ENCODE measurements around the gene ANKRD7.
"Not testable (repeated sequence)": the region's sequence is repeated elsewhere in the genome, so short reads cannot be mapped to it uniquely, and the experiment has no call there.

The ANKRD7 gene

GRCh38 chr7:118219157-118219512, 5.4 kb upstream of the ANKRD7 start:
- H3K27ac ChIP-seq, result no peak overlapping the region
- H4K20me1 ChIP-seq, result no peaks in the 10 kb centered on the region
- peaks cover 0 to under 1% (median 0%) of the 10 kb centered on the region in 10 experiments; a peak in 1 of 20 replicates for H3K4me1 ChIP-seq
- no peaks in the 10 kb centered on the region for H3K36me3 ChIP-seq
- no peak overlapping the region for H3K9ac ChIP-seq
- no peak for TF ChIP-seq Cebpa-rat (IDR thresholded peaks at IDR 0.05)
- H3K4me2 ChIP-seq, result no peak overlapping the region
- H3K9me3 ChIP-seq (replicated peaks in 1 of 11), result peaks cover 0 to 2% (median 0%) of the 10 kb centered on the region in 11 experiments; a peak in 2 of 22 replicates
- H3K27me3 ChIP-seq, result no peaks in the 10 kb centered on the region
- no peak overlapping the region for H3K4me3 ChIP-seq

DNA sequence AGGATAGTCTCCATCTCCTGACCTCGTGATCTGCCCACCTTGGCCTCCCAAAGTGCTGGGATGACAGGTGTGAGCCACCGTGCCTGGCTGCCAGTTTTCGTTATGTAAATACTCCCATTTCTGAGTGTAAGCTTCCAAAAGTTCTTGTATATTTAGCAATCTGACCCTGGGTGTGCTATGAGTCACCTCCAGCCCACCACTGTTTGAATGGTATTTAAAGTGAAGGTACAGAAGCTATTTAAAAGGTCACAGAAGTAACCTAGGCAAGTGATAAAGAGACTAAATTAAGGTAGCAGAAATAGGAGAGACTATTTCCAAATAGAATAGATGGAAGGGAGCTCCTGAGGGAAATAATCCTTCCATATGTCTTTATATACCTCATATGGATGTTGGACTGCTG, 3.9 kb upstream of the ANKRD7 start:
- no peaks in the 10 kb centered on the region for H3K36me3 ChIP-seq
- no peaks in the 10 kb centered on the region for H3K4me1 ChIP-seq
- H3K9ac ChIP-seq, result no peak overlapping the region
- no peaks in the 10 kb centered on the region for H3K27me3 ChIP-seq
- H3K4me3 ChIP-seq, result no peak overlapping the region
- no peak overlapping the region for H3K4me2 ChIP-seq
- no peak for TF ChIP-seq Cebpa-rat (IDR thresholded peaks at IDR 0.05)
- no peaks in the 10 kb centered on the region for H4K20me1 ChIP-seq
- no peaks in the 10 kb centered on the region for H3K9me3 ChIP-seq (replicated peaks in 1 of 11)
- H3K27ac ChIP-seq, result no peak overlapping the region

GRCh38 chr7:118222591-118222990, 1.9 kb upstream of the ANKRD7 start:
- Histone ChIP-seq H3K36me3 (no peaks in the 10 kb centered on the region), H3K27ac (no peak overlapping the region), H4K20me1 (no peaks in the 10 kb centered on the region), H3K4me1 (no peaks in the 10 kb centered on the region), H3K27me3 (no peaks in the 10 kb centered on the region), H3K9ac (no peak overlapping the region), H3K9me3 (replicated peaks in 1 of 11) (no peaks in the 10 kb centered on the region), H3K4me2 (no peak overlapping the region), H3K4me3 (no peak overlapping the region)
- no peak for TF ChIP-seq Cebpa-rat (IDR thresholded peaks at IDR 0.05)

DNA sequence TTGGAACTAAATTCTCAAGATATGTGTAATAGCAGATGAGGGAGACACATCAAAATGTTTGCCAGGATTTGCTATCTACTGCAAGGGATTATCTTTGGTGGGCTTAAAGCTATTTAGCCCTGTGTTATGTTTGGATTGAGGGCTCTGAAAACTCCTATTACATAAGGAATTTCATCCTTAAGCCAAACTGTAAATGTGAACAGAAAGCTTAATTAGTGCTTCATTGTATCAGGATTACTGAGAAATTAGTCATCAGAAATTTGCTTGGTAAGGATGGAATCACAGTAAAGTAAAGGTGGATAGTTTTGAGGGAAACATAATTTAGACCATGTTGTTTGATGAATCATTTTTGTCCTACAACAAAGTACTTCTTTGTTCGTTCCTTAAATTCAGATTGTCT, 8.3 kb downstream of the ANKRD7 start:
- Histone ChIP-seq H3K27ac (no peak overlapping the region), H3K9me3 (replicated peaks in 1 of 11) (no peaks in the 10 kb centered on the region), H3K27me3 (no peaks in the 10 kb centered on the region), H3K9ac (no peak overlapping the region), H3K4me1 (no peaks in the 10 kb centered on the region), H4K20me1 (no peaks in the 10 kb centered on the region), H3K4me2 (no peak overlapping the region), H3K36me3 (no peaks in the 10 kb centered on the region), H3K4me3 (no peak overlapping the region)
- TF ChIP-seq Cebpa-rat (IDR thresholded peaks at IDR 0.05), result no peak

DNA sequence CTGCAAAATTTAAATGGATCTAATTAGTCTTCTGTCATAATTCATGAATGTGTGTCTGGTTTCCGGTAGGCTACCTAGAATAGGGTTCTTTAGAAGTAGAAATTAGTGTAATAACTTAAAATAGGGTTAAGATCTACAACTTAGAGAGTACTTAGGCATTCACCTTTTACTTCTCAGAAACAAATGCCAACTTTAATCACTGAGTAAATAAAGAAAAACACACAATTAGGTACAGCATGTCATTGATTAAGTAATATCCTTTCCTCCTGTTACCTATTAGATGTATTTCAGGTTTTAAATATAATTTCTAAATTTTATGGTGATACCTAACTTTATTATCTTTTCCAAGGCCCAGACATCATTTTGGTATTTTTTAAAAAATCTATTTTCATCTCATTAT, 9.3 kb downstream of the ANKRD7 start:
- Histone ChIP-seq H3K4me2 (no peak overlapping the region), H3K4me3 (no peak overlapping the region), H3K9me3 (replicated peaks in 1 of 11) (no peaks in the 10 kb centered on the region), H3K36me3 (no peaks in the 10 kb centered on the region), H3K27ac (no peak overlapping the region), H3K27me3 (no peaks in the 10 kb centered on the region), H3K9ac (no peak overlapping the region), H3K4me1 (no peaks in the 10 kb centered on the region), H4K20me1 (no peaks in the 10 kb centered on the region)
- TF ChIP-seq Cebpa-rat (IDR thresholded peaks at IDR 0.05), result no peak

- H3K4me3 ChIP-seq, result no peak overlapping the region
- no peaks in the 10 kb centered on the region for H3K9me3 ChIP-seq (replicated peaks in 1 of 11)
- TF ChIP-seq Cebpa-rat (IDR thresholded peaks at IDR 0.05), result no peak
- H3K4me1 ChIP-seq, result no peaks in the 10 kb centered on the region
- H3K27ac ChIP-seq, result no peak overlapping the region
- no peak overlapping the region for H3K9ac ChIP-seq
- H3K4me2 ChIP-seq, result no peak overlapping the region
- H4K20me1 ChIP-seq, result no peaks in the 10 kb centered on the region
- no peaks in the 10 kb centered on the region for H3K36me3 ChIP-seq
- no peaks in the 10 kb centered on the region for H3K27me3 ChIP-seq
These were observed 14.5 kb downstream of the ANKRD7 start for GRCh38 chr7:118239014-118239413.

DNA sequence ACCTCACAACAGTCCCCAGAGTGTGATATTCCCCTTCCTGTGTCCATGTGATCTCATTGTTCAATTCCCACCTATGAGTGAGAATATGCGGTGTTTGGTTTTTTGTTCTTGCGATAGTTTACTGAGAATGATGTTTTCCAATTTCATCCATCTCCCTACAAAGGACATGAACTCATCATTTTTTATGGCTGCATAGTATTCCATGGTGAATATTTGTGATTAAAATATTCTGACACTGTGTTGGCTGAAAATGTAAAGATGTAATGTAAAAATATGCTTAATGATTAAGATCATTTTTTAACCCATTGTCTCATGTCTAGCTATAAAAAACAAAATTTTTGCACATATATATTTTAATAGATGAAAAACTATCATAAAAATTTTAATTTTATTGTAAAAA, 15.8 kb downstream of the ANKRD7 start:
- H3K4me1 ChIP-seq; H4K20me1 ChIP-seq; H3K4me3 ChIP-seq; H3K36me3 ChIP-seq; H3K27ac ChIP-seq; H3K27me3 ChIP-seq; H3K4me2 ChIP-seq; H3K9me3 ChIP-seq (replicated peaks in 1 of 11); H3K9ac ChIP-seq: not testable (repeated sequence)

GRCh38 chr7:118243695-118244094, 19.2 kb downstream of the ANKRD7 start:
- no peak overlapping the region for H3K4me2 ChIP-seq
- TF ChIP-seq Cebpa-rat (IDR thresholded peaks at IDR 0.05), result no peak
- no peaks in the 10 kb centered on the region for H3K4me1 ChIP-seq

DNA sequence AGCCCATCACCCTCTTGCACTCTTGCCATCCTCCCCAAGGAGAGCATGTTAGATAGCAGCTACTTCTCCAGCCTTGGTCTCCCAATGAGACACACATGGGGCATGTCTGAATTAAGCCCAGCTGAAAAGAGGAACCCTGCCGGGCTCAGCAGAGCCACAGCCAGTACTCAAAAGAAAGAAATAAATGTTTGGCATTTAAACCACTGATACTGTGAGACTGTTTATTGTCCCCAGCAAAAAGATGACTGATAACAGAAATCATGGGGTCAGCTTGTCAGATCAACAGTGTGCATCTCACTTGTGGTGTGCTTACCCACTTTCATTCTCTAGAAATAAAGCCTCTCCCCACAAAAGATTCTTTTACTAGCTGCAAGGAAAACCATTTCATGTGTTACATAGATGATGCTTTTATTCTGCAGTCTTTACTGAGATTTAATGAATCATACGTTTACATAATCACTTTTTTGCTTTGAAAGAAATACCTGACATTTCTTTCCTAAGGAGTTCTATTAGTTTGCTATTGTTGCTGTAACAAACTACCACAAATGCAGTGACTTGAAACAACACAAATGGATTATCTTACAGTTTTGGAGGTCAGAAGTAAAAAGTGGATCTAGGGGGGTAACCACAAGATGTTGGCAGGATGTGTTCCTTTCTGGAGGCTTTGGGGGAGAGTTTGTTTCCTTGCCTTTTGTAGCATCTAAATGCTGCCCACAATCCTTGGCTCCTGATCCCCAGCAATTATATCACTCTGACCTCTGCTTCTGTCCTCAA, 20.9 kb downstream of the ANKRD7 start:
- H3K4me1 ChIP-seq, result no peaks in the 10 kb centered on the region
- H3K36me3 ChIP-seq, result no peaks in the 10 kb centered on the region
- H3K27me3 ChIP-seq, result no peaks in the 10 kb centered on the region
- no peak overlapping the region for H3K27ac ChIP-seq
- no peak overlapping the region for H3K9ac ChIP-seq
- no peak overlapping the region for H3K4me2 ChIP-seq
- no peak for TF ChIP-seq Cebpa-rat (IDR thresholded peaks at IDR 0.05)
- H3K9me3 ChIP-seq (replicated peaks in 1 of 11), result no peaks in the 10 kb centered on the region
- H3K4me3 ChIP-seq, result no peak overlapping the region
- H4K20me1 ChIP-seq, result no peaks in the 10 kb centered on the region

More at GRCh38 chr7:118243695-118244094, 19.2 kb downstream of the ANKRD7 start:
- Histone ChIP-seq H3K4me3 (no peak overlapping the region), H4K20me1 (no peaks in the 10 kb centered on the region), H3K27ac (no peak overlapping the region), H3K27me3 (no peaks in the 10 kb centered on the region), H3K9ac (no peak overlapping the region), H3K9me3 (replicated peaks in 1 of 11) (no peaks in the 10 kb centered on the region), H3K36me3 (no peaks in the 10 kb centered on the region)

DNA sequence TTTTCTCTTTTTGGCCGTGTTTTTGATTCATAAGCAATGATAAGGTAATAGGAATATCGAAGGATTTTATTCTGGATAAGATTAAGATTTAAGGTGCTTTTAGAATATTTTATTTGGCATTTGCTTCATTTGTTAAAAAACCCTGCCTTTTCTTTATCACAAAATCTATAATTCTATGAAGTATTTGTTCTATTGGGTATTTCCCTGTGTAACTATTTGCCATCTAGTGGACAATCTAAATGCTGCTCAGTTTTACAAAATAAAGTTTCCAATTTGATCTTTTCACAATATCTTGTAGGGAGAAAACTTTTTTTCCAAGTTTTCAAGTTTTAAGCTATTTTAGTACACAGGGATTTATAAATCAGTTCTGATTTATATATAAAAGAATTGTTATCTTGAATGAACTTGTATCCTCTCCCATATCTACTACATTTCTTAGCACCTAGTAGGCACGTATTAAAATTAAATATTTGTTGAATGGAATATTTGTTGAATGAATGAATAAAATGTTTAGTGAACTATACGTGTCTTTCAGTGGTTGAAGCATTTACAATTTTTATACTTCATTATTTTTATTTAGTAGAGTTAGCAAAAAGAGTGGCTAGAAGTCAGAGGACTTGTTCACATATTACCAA, 26.5 kb downstream of the ANKRD7 start:
- Histone ChIP-seq H3K27me3 (no peaks in the 10 kb centered on the region), H3K36me3 (no peaks in the 10 kb centered on the region)

More for the DNA sequence above, 26.5 kb downstream of the ANKRD7 start:
- Histone ChIP-seq H3K9ac (no peak overlapping the region), H3K4me1 (no peaks in the 10 kb centered on the region), H3K27ac (no peak overlapping the region), H3K9me3 (replicated peaks in 1 of 11) (no peaks in the 10 kb centered on the region), H3K4me2 (no peak overlapping the region), H4K20me1 (no peaks in the 10 kb centered on the region), H3K4me3 (no peak overlapping the region)
- TF ChIP-seq Cebpa-rat (IDR thresholded peaks at IDR 0.05), result no peak
